ENCODE data around the gene KRTAP12-1. TPM values are rescaled to one million over a fixed set of nuclear protein-coding genes. Genes with fewer than 3 reads are reported as not detected.
A peak's percentile ranks its signal among the peaks of the same experiment; 100 is the strongest.

The KRTAP12-1 gene
- total RNA-seq, 1 donor = not detected

- peaks cover 45% of the 10 kb centered on the region for H3K27me3 ChIP-seq (ENCODE audit: insufficient read depth, low read length)
- TF ChIP-seq, protein P1, sequence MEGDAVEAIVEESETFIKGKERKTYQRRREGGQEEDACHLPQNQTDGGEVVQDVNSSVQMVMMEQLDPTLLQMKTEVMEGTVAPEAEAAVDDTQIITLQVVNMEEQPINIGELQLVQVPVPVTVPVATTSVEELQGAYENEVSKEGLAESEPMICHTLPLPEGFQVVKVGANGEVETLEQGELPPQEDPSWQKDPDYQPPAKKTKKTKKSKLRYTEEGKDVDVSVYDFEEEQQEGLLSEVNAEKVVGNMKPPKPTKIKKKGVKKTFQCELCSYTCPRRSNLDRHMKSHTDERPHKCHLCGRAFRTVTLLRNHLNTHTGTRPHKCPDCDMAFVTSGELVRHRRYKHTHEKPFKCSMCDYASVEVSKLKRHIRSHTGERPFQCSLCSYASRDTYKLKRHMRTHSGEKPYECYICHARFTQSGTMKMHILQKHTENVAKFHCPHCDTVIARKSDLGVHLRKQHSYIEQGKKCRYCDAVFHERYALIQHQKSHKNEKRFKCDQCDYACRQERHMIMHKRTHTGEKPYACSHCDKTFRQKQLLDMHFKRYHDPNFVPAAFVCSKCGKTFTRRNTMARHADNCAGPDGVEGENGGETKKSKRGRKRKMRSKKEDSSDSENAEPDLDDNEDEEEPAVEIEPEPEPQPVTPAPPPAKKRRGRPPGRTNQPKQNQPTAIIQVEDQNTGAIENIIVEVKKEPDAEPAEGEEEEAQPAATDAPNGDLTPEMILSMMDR (IDR thresholded peaks at IDR 0.05; ENCODE audit: extremely low read depth, low read depth, low read length) = no peak
These were observed 38.2 kb upstream of the KRTAP12-1 start for GRCh38 chr21:44720170-44720569.

GRCh38 chr21:44718571-44718970 is 36.6 kb upstream of the KRTAP12-1 start:
- Histone ChIP-seq H3K4me1 (ENCODE audit: insufficient read depth, low read length) (no peaks in the 10 kb centered on the region), H3K4me3 (ENCODE audit: insufficient read depth, low read length) (no peak overlapping the region), H4K20me1 (ENCODE audit: insufficient read depth, low read length) (no peaks in the 10 kb centered on the region), H3K36me3 (ENCODE audit: insufficient read depth, low read length) (no peaks in the 10 kb centered on the region), H3K4me2 (ENCODE audit: insufficient read depth, low read length) (no peak overlapping the region), H3K27me3 (ENCODE audit: insufficient read depth, low read length) (peaks cover 46% of the 10 kb centered on the region), H2AFZ (ENCODE audit: low read length) (no peak overlapping the region), H3K9me3 (ENCODE audit: low read depth, low read length) (no peaks in the 10 kb centered on the region), H3K27ac (ENCODE audit: low read depth, low read length) (no peak overlapping the region), H3K79me2 (ENCODE audit: insufficient read depth, low read length) (no peaks in the 10 kb centered on the region)
- DNase-seq (ENCODE audit: insufficient read length, low spot score, missing footprints) = peak; percentile 30
- TF ChIP-seq, protein P1 (IDR thresholded peaks at IDR 0.05; ENCODE audit: extremely low read depth, low read depth, low read length) = no peak

More at GRCh38 chr21:44720170-44720569, 38.2 kb upstream of the KRTAP12-1 start:
- Histone ChIP-seq H3K4me2 (ENCODE audit: insufficient read depth, low read length) (no peak overlapping the region), H3K4me1 (ENCODE audit: insufficient read depth, low read length) (no peaks in the 10 kb centered on the region), H3K79me2 (ENCODE audit: insufficient read depth, low read length) (no peaks in the 10 kb centered on the region), H2AFZ (ENCODE audit: low read length) (no peak overlapping the region), H3K4me3 (ENCODE audit: insufficient read depth, low read length) (no peak overlapping the region), H3K9me3 (ENCODE audit: low read depth, low read length) (no peaks in the 10 kb centered on the region), H3K27ac (ENCODE audit: low read depth, low read length) (no peak overlapping the region), H4K20me1 (ENCODE audit: insufficient read depth, low read length) (no peaks in the 10 kb centered on the region), H3K36me3 (ENCODE audit: insufficient read depth, low read length) (no peaks in the 10 kb centered on the region)
- DNase-seq (ENCODE audit: insufficient read length, low spot score, missing footprints) = peak; percentile 45

GRCh38 chr21:44718093-44718492 is 36.1 kb upstream of the KRTAP12-1 start:
- TF ChIP-seq, protein P1 (IDR thresholded peaks at IDR 0.05; ENCODE audit: extremely low read depth, low read depth, low read length) = no peak
- Histone ChIP-seq H3K27me3 (ENCODE audit: insufficient read depth, low read length) (peaks cover 46% of the 10 kb centered on the region), H2AFZ (ENCODE audit: low read length) (no peak overlapping the region), H3K4me3 (ENCODE audit: insufficient read depth, low read length) (no peak overlapping the region), H4K20me1 (ENCODE audit: insufficient read depth, low read length) (no peaks in the 10 kb centered on the region), H3K27ac (ENCODE audit: low read depth, low read length) (no peak overlapping the region), H3K4me1 (ENCODE audit: insufficient read depth, low read length) (no peaks in the 10 kb centered on the region), H3K36me3 (ENCODE audit: insufficient read depth, low read length) (no peaks in the 10 kb centered on the region), H3K79me2 (ENCODE audit: insufficient read depth, low read length) (no peaks in the 10 kb centered on the region), H3K4me2 (ENCODE audit: insufficient read depth, low read length) (no peak overlapping the region), H3K9me3 (ENCODE audit: low read depth, low read length) (no peaks in the 10 kb centered on the region)
- DNase-seq (ENCODE audit: insufficient read length, low spot score, missing footprints) = no peak

- H3K9me3 ChIP-seq (ENCODE audit: low read depth, low read length) = no peaks in the 10 kb centered on the region
- no peak overlapping the region for H3K4me2 ChIP-seq (ENCODE audit: insufficient read depth, low read length)
- H3K4me3 ChIP-seq (ENCODE audit: insufficient read depth, low read length) = no peak overlapping the region
- no peaks in the 10 kb centered on the region for H3K79me2 ChIP-seq (ENCODE audit: insufficient read depth, low read length)
- H3K36me3 ChIP-seq (ENCODE audit: insufficient read depth, low read length) = no peaks in the 10 kb centered on the region
- DNase-seq (ENCODE audit: insufficient read length, low spot score, missing footprints) = no peak
- H4K20me1 ChIP-seq (ENCODE audit: insufficient read depth, low read length) = no peaks in the 10 kb centered on the region
- H2AFZ ChIP-seq (ENCODE audit: low read length) = no peak overlapping the region
- H3K4me1 ChIP-seq (ENCODE audit: insufficient read depth, low read length) = no peaks in the 10 kb centered on the region
- H3K27me3 ChIP-seq (ENCODE audit: insufficient read depth, low read length) = peaks cover 49% of the 10 kb centered on the region
- no peak overlapping the region for H3K27ac ChIP-seq (ENCODE audit: low read depth, low read length)
- TF ChIP-seq, protein P1 (IDR thresholded peaks at IDR 0.05; ENCODE audit: extremely low read depth, low read depth, low read length) = no peak
These were observed 35.0 kb upstream of the KRTAP12-1 start for GRCh38 chr21:44716984-44717383.
